HG03342 (cell line): ENCODE results near the gene SEPTIN10.
A peak's percentile ranks its signal among the peaks of the same experiment; 100 is the strongest.
"Not testable (repeated sequence)": the region's sequence is repeated elsewhere in the genome, so short reads cannot be mapped to it uniquely, and the experiment has no call there.

Experiments used
- ATAC-seq: cut with Tn5 transposase; IDR thresholded peaks from one replicate; pipeline ENCODE4 v1.9.1; 2021; ENCODE audit warnings: mild to moderate bottlenecking, moderate library complexity; ENCODE audit not compliant: unreplicated experiment

SEPTIN10 gene

GRCh38 chr2:109613922-109614714 is at the start of gene SEPTIN10, which contains the start of gene SOWAHC:
SEPTIN10 (minus strand) TSS chr2:109613966; CDS start chr2:109613827, 139 bp downstream.
SOWAHC (plus strand) TSS chr2:109614364; CDS start chr2:109614490, 126 bp downstream.
- ATAC-seq, result peak; percentile 80

- ATAC-seq, result no peak
Measured at GRCh38 chr2:109662889-109663288, 49.1 kb upstream of the SEPTIN10 start.

- no peak for ATAC-seq
Measured at GRCh38 chr2:109660046-109660860, 46.5 kb upstream of the SEPTIN10 start.

DNA sequence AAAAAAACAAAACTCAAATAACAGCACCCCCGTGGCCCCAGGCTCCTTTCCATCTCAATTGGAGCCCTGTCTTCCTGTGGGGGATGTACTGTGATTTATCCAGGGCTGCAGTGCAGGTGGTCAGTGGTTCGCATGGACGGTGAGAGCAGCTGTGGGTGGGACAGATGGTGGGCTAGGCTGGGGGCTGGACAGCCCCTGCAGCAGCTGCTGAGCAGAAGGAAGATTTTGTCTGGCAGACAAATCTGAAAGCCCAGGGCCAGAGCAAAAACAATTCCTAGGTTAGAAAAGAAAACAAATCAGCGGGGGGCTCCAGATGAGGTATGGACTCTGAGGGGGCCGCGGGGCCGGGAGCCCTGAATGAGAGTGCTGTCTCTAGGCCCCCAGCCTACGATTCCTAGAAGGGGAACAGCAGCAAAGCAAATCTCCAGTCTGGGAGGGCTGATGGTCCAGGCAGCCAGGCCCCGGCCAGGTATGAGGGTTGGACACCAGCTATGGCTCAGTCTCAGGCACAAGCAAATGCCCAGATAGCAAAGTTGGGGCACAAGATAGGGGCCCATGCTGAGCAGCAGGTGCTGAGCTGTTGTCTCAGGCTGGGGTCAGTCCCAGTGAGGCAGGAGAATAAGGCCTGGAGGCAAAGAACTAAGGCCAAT is 45.8 kb upstream of the SEPTIN10 start:
- ATAC-seq, result no peak

DNA sequence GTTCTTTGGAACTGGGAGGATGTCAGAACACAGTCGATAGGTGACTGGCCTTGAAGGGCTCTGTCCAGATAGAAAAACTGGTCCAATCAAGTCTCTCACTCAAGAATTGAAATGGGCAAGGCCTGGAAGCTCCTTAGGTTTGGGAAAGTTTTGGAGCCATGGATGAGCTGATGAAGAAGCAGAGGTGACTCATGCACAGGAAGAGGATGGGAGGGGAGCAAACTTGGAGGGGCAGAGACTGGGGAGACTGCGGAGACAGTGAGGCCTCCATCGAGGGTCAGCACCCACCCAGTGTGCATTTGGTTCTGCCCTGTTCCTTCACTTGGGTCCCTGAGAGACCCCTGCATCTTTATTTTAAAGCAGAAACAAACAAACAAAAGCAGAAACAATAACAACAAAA is 41.5 kb upstream of the SEPTIN10 start:
- ATAC-seq, result no peak

DNA sequence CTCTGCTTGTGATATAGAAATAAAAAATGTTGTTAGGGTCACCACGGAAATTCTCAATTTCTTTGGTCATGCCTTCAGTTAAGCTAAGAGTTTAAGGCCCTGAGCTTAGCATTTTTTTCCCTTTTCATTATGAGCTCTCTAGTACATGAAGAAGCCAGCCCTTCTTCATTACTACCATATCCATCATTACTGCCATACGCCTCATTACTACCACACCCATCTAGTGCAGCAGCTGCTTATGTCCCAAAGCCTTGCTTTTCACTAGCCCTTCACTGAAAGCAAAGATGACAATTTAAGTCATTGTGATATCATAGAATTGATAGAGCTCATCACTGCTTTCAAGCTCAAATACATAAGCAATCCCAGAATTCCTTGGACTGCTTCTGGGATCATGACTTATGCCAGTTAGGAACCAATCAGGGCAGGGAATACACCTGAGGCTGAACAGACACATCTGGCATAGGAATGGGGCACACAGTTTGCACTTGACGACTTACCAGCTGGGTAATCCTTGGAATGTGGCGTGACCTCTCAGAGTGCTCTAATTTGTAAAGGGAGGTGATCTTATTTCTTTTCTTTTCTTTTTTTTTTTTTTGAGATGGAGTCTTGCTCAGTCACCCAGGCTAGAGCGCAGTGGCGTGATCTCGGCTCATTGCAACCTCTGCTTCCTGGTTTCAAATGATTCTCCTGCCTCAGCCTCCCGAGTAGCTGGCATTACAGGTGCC is 40.7 kb upstream of the SEPTIN10 start:
- ATAC-seq, result no peak

DNA sequence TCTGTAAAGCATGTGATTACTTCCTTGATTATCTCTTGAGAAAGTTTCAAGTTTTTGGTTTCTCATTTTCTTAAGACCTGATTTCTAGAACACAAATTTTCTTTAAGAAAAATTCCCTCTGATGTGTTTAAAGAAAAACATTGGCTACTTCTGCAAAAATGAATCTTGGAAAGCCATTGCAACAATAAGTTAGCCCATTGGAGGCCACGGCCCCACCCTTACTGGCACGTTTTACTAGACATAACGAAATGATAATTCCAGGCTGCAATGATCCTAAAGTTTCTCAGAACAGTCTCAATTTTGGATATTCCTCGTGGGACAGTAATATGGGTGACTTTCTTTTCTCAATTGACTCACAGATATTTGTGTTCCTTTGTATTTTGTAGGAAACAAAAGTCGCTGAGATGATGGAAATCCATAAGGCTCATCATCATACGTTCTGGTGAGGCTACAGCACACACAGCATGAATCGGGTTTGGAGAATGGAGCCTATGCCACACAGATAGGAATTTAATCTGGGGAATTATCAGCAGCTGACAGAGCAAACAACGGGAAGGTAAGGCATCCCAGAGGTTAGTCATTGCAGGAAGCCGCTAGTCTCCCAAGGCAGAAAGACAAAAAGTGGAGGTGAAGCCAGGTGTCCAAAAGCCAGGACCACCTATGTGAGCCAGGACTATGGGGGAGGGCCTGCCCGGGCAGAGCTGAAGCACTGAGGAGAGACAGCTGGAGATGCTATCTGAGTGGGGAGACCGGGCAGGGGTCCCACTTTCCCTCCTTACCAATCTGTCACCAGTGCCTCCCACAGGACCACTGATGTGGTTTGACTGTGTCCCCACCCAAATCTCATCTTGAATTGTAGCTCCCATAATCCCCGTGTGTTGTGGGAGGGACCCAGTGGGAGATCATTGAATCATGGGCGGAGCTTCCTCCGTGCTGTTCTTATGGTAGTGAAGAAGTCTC is 36.2 kb upstream of the SEPTIN10 start:
- ATAC-seq, result no peak

DNA sequence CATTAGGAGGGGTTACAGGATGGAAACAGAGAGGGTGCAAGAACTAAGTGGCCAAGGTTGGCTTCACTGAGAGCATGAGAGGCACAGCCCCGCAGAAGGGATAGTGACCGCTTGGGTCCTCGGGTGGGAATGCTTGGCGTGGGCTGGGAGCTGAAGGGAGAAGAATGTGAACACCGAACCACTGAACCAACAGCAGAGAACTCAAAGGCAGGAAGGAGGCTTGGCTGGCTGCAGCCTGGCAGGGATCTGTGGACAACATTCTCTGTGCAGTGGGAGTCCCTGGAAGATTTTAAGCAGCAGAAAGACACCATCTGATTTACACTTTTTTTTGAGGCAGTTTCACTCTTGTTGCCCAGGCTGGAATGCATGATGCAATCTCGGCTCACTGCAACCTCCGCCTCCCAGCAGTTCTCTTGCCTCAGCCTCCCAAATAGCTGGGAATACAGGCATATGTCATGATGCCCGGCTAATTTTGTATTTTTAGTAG is 34.3 kb upstream of the SEPTIN10 start:
- no peak for ATAC-seq

- no peak for ATAC-seq
Measured at GRCh38 chr2:109647636-109648035, 33.9 kb upstream of the SEPTIN10 start.

- no peak for ATAC-seq
Measured at GRCh38 chr2:109646961-109647360, 33.2 kb upstream of the SEPTIN10 start.

GRCh38 chr2:109645412-109646184 is 31.8 kb upstream of the SEPTIN10 start:
- no peak for ATAC-seq

DNA sequence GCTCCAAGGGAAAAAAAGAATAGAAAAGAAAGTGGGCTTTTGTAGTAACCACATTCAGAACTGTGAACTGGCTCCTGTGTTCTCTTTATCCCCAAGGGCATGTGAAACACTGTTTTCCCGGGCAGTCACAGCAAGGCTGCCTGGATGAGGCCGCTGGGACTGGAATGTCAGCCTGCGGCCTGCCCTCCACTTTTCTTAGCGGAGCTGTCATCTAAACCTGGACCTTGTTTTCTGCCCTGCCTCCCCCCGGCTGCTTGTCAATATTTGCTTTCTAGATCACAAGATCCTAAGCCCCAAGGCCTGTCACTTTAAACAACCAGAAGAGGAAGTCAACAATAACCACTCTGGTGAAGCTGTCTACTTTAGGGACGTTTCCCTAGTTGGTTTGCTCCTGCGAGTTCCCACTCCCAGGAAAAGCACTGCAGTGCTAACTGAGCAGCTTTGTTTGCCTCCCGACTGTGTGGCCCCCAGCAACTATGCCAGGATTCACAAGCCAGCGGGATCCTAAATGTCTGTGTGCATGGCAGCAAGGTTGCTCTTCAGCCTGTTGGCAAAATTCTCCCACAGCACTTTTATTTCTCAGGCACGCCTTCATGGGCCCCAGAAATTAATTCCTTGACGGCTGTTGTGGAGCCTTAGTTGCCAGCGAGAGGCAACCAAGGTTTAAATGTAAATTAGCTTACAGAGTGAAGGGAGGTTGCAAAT is 31.0 kb upstream of the SEPTIN10 start:
- ATAC-seq, result no peak

- not testable (repeated sequence) for ATAC-seq
Measured at GRCh38 chr2:109640000-109640399, 26.2 kb upstream of the SEPTIN10 start.

DNA sequence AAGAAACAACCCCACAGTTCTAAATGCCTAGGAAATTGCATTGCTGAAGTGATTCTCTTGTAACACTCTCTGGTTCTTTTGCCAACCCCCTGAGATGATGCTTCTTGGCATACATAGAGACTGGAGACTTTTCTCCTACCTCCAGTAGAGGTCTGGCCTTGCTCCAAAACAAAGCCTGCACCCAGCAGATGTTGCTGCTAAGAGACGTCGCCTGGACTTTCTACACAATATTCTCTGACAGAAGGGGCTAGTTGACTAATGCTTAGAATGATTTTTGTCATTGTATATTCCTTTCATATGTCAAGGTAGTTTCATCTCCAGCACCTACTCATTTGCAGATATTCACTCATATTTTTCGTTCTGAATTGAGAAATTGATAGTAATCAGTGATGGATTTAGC is 25.0 kb upstream of the SEPTIN10 start:
- ATAC-seq, result peak; percentile 34

- peak; percentile 75 for ATAC-seq
Measured at GRCh38 chr2:109637749-109638570, 24.2 kb upstream of the SEPTIN10 start.

GRCh38 chr2:109636317-109636716 is 22.6 kb upstream of the SEPTIN10 start:
- ATAC-seq, result no peak
